ENCODE measurements around the gene HSPA12B. TPM values are rescaled to one million over a fixed set of nuclear protein-coding genes. Genes with fewer than 3 reads are reported as not detected.
A peak's percentile ranks its signal among the peaks of the same experiment; 100 is the strongest.

Gene HSPA12B, protein sequence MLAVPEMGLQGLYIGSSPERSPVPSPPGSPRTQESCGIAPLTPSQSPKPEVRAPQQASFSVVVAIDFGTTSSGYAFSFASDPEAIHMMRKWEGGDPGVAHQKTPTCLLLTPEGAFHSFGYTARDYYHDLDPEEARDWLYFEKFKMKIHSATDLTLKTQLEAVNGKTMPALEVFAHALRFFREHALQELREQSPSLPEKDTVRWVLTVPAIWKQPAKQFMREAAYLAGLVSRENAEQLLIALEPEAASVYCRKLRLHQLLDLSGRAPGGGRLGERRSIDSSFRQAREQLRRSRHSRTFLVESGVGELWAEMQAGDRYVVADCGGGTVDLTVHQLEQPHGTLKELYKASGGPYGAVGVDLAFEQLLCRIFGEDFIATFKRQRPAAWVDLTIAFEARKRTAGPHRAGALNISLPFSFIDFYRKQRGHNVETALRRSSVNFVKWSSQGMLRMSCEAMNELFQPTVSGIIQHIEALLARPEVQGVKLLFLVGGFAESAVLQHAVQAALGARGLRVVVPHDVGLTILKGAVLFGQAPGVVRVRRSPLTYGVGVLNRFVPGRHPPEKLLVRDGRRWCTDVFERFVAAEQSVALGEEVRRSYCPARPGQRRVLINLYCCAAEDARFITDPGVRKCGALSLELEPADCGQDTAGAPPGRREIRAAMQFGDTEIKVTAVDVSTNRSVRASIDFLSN
- polyA plus RNA-seq (2012; rRNA removed) = 0.24 and 0.46 TPM in 2 replicates
- polyA plus RNA-seq (2012; cell fraction: cytosol; rRNA removed) = 0.17 and 0.22 TPM in 2 replicates
- polyA plus RNA-seq (2012; cell fraction: nucleus; rRNA removed) = 0.44 and 0.52 TPM in 2 replicates

GRCh38 chr20:3732327-3733118 lies at the start of gene HSPA12B:
Gene HSPA12B, plus strand, starts transcription at chr20:3732685. Its CDS starts 5,990 bp downstream, at chr20:3738675.
- no peaks in the 10 kb centered on the region for H3F3A ChIP-seq (replicated peaks; ENCODE audit: insufficient read depth)
- peak; percentile 87 for DNase-seq
- no peaks in the 10 kb centered on the region for H3K79me2 ChIP-seq (ENCODE audit: insufficient read depth)
- 33% methylated on average over 20 of the region's 67 CpGs for WGBS (ENCODE audit: low lambda C conversion rate)
- no peaks in the 10 kb centered on the region for H4K20me1 ChIP-seq (ENCODE audit: insufficient read depth)
- H3K9me2 ChIP-seq = no peaks in the 10 kb centered on the region
- no peaks in the 10 kb centered on the region for H3K9me3 ChIP-seq
- no peak within 1 kb of the TSS for H3K9ac ChIP-seq
- H3K4me1 ChIP-seq (ENCODE audit: control insufficient read depth in 1 of 2, insufficient read depth in 2 of 2, low read depth in 1 of 2, low read length in 1 of 2) = no peaks in the 10 kb centered on the region; a peak in 1 of 4 replicates
- H3K4me3 ChIP-seq (ENCODE audit: low read depth in 2 of 2, low read length in 1 of 2) = no peak within 1 kb of the TSS
- peaks cover 23% of the 10 kb centered on the region for H3K27me3 ChIP-seq (ENCODE audit: insufficient read depth)
- CTCF ChIA-PET = interaction anchor here (1.0 to 1.4 kb wide), 2 partner anchors 12 to 17 kb away, joined by 3 read pairs; no protein-coding TSS in a partner anchor
- TF ChIP-seq RFX5 (IDR thresholded peaks at IDR 0.05; ENCODE audit: low read length) (no peak), RAD21 (IDR thresholded peaks at IDR 0.05; ENCODE audit: low read length) (no peak), TEAD4 (IDR thresholded peaks at IDR 0.05; ENCODE audit: borderline replicate concordance, insufficient read depth) (no peak), GATA2 (CRISPR knock-in tag; IDR thresholded peaks at IDR 0.05) (no peak), RXRA (IDR thresholded peaks at IDR 0.05; ENCODE audit: borderline replicate concordance, low read depth) (no peak), SMC3 (IDR thresholded peaks at IDR 0.05; ENCODE audit: low read depth, low read length) (no peak)
- no peak within 1 kb of the TSS for H3K4me2 ChIP-seq
- H3K27ac ChIP-seq (ENCODE audit: low read depth in 2 of 2, low read length in 1 of 2) = no peak within 1 kb of the TSS
- no peak within 1 kb of the TSS for H2AFZ ChIP-seq (ENCODE audit: low read depth)
- POLR2A ChIA-PET = no interaction called here
- no peaks in the 10 kb centered on the region for H3K36me3 ChIP-seq (replicated peaks in 1 of 2; ENCODE audit: control insufficient read depth in 1 of 2, insufficient read depth in 2 of 2, low read length in 1 of 2)

DNA sequence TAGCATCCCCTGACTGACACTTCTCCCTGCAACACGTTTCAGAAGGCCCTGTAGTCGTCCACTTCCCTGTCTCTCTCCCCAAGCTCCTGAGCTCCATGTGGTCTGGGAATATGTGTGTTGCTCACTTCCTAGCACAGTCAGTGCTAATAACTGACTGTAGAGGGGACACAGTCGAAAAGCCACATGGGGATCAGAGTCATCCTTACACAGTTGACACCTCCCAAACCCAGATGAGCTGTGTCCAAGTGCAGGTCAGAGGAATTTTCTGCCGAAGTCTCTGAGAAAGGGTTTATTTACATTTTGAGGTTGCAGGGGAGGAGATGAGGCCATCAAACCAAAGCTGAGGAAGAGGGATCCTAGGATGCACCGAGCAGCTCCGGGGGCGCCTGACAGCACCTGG lies 47.1 kb upstream of the HSPA12B start:
- no peak overlapping the region for H3K4me2 ChIP-seq
- no peak for DNase-seq
- peaks cover under 1 to 5% of the 10 kb centered on the region in 2 experiments; a peak in 2 of 4 replicates for H3K4me1 ChIP-seq (ENCODE audit: control insufficient read depth in 1 of 2, insufficient read depth in 2 of 2, low read depth in 1 of 2, low read length in 1 of 2)
- WGBS (ENCODE audit: low lambda C conversion rate) = 57% methylated on average over 7 of the region's 7 CpGs
- H3K27me3 ChIP-seq (ENCODE audit: insufficient read depth) = no peaks in the 10 kb centered on the region
- no peaks in the 10 kb centered on the region for H3K36me3 ChIP-seq (replicated peaks in 1 of 2; ENCODE audit: control insufficient read depth in 1 of 2, insufficient read depth in 2 of 2, low read length in 1 of 2)
- no peaks in the 10 kb centered on the region for H3K79me2 ChIP-seq (ENCODE audit: insufficient read depth)
- ChIA-PET POLR2A (no interaction called here), CTCF (interaction anchor here (1.0 to 5.3 kb wide), 4 partner anchors 8 to 135 kb away, joined by 3 to 49 read pairs (median 16); partner anchors contain the start of gene AP5S1)
- H2AFZ ChIP-seq (ENCODE audit: low read depth) = no peak overlapping the region
- no peaks in the 10 kb centered on the region for H3F3A ChIP-seq (replicated peaks; ENCODE audit: insufficient read depth)
- H4K20me1 ChIP-seq (ENCODE audit: insufficient read depth) = no peaks in the 10 kb centered on the region
- TF ChIP-seq GATA2 (CRISPR knock-in tag; IDR thresholded peaks at IDR 0.05) (no peak), ZBTB33 (IDR thresholded peaks at IDR 0.05; ENCODE audit: borderline replicate concordance, low read depth) (no peak)
- no peak overlapping the region for H3K27ac ChIP-seq (ENCODE audit: low read depth in 2 of 2, low read length in 1 of 2)
- no peak overlapping the region for H3K4me3 ChIP-seq (ENCODE audit: low read depth in 2 of 2, low read length in 1 of 2)
- H3K9me2 ChIP-seq = no peaks in the 10 kb centered on the region
- H3K9ac ChIP-seq = no peak overlapping the region
- H3K9me3 ChIP-seq = no peaks in the 10 kb centered on the region
